Stimulated activated CD8-positive, alpha-beta memory T cell treated with anti-CD3 and anti-CD28 coated beads, Interleukin-2, amount 100 ng/mL, for 1 hour (primary cell): ENCODE results near the gene SLC16A12.
"Not testable (repeated sequence)": the region's sequence is repeated elsewhere in the genome, so short reads cannot be mapped to it uniquely, and the experiment has no call there.

Source experiments
- DNase-seq, 2 donors: peaks; one replicate each; pipeline ENCODE4 v3.0.0-alpha.2; 2020; ENCODE audit warnings: low read depth in 2 of 2

SLC16A12 gene

GRCh38 chr10:89419548-89419947 lies 115.8 kb downstream of the SLC16A12 start:
- no peak for DNase-seq

GRCh38 chr10:89416465-89416864 lies 118.9 kb downstream of the SLC16A12 start:
- DNase-seq = no peak

- DNase-seq = peak; percentile 2 to 19
Observed at GRCh38 chr10:89414879-89415821, 120.2 kb downstream of the SLC16A12 start.

- DNase-seq = peak; percentile 22 to 51
Observed at GRCh38 chr10:89414146-89414878, 121.1 kb downstream of the SLC16A12 start, which contains the start of gene IFIT5. IFIT5 (plus strand) TSS chr10:89414568; CDS start chr10:89414799, 231 bp downstream.

GRCh38 chr10:89413398-89413912 lies 121.9 kb downstream of the SLC16A12 start:
- DNase-seq = no peak

- DNase-seq = peak in 1 of 2 donors; percentile 9
Observed at GRCh38 chr10:89412276-89412675, 123.1 kb downstream of the SLC16A12 start.

GRCh38 chr10:89411135-89411534 lies 124.3 kb downstream of the SLC16A12 start:
- DNase-seq = not testable (repeated sequence)

- DNase-seq = not testable (repeated sequence)
Observed at GRCh38 chr10:89410551-89410950, 124.8 kb downstream of the SLC16A12 start.

- not testable (repeated sequence) for DNase-seq
Observed at GRCh38 chr10:89409282-89409681, 126.1 kb downstream of the SLC16A12 start.

- not testable (repeated sequence) for DNase-seq
Observed at GRCh38 chr10:89407792-89408191, 127.6 kb downstream of the SLC16A12 start.

GRCh38 chr10:89406178-89406577 lies 129.2 kb downstream of the SLC16A12 start:
- not testable (repeated sequence) for DNase-seq

- DNase-seq = no peak
Observed at GRCh38 chr10:89404104-89405047, 131.0 kb downstream of the SLC16A12 start.

- DNase-seq = no peak
Observed at GRCh38 chr10:89403043-89403442, 132.4 kb downstream of the SLC16A12 start.

GRCh38 chr10:89399956-89400355 lies 135.4 kb downstream of the SLC16A12 start:
- no peak for DNase-seq

GRCh38 chr10:89398003-89398749 lies 137.2 kb downstream of the SLC16A12 start:
- no peak for DNase-seq

- DNase-seq = no peak
Observed at GRCh38 chr10:89395141-89395540, 140.3 kb downstream of the SLC16A12 start.

GRCh38 chr10:89393898-89394297 lies 141.5 kb downstream of the SLC16A12 start:
- no peak for DNase-seq

- no peak for DNase-seq
Observed at GRCh38 chr10:89392974-89393373, 142.4 kb downstream of the SLC16A12 start.

- DNase-seq = peak; percentile 7 to 18
Observed at GRCh38 chr10:89391907-89392756, 143.3 kb downstream of the SLC16A12 start, which contains the start of gene IFIT1. IFIT1 (plus strand) TSS chr10:89392623; CDS start chr10:89392713, 90 bp downstream.
